Astrocyte of the hippocampus (primary cell): ENCODE results near the gene PINK1.
A peak's percentile ranks its signal among the peaks of the same experiment; 100 is the strongest.

Source experiments
- DNase-seq: peaks from one replicate; pipeline ENCODE4 v3.0.0; 2011; ENCODE audit warnings: low read depth, low spot score

PINK1 gene

GRCh38 chr1:20610970-20611369 is 22.3 kb upstream of the PINK1 start:
- no peak for DNase-seq

GRCh38 chr1:20611652-20612051 is 21.6 kb upstream of the PINK1 start:
- no peak for DNase-seq

GRCh38 chr1:20612221-20612746 is 21.0 kb upstream of the PINK1 start:
- DNase-seq = no peak

- no peak for DNase-seq
Observed at GRCh38 chr1:20614131-20614579, 19.1 kb upstream of the PINK1 start.

GRCh38 chr1:20615946-20616846 is 17.1 kb upstream of the PINK1 start:
- no peak for DNase-seq

GRCh38 chr1:20616847-20617487 is 16.3 kb upstream of the PINK1 start:
- DNase-seq = no peak

- DNase-seq = no peak
Observed at GRCh38 chr1:20618550-20618949, 14.7 kb upstream of the PINK1 start.

- no peak for DNase-seq
Observed at GRCh38 chr1:20619999-20620398, 13.3 kb upstream of the PINK1 start.

- no peak for DNase-seq
Observed at GRCh38 chr1:20621012-20621411, 12.2 kb upstream of the PINK1 start.

- no peak for DNase-seq
Observed at GRCh38 chr1:20624709-20625108, 8.5 kb upstream of the PINK1 start.

- no peak for DNase-seq
Observed at GRCh38 chr1:20625176-20626097, 7.8 kb upstream of the PINK1 start.

- DNase-seq = no peak
Observed at GRCh38 chr1:20626098-20626427, 7.2 kb upstream of the PINK1 start.

- no peak for DNase-seq
Observed at GRCh38 chr1:20626524-20626923, 6.7 kb upstream of the PINK1 start.

GRCh38 chr1:20630729-20631128 is 2.5 kb upstream of the PINK1 start:
- no peak for DNase-seq

- DNase-seq = no peak
Observed at GRCh38 chr1:20632386-20632785, 872 bp upstream of the PINK1 start.

GRCh38 chr1:20634065-20634593 is 871 bp downstream of the PINK1 start:
- peak; percentile 42 for DNase-seq

GRCh38 chr1:20634594-20635084 is 1.4 kb downstream of the PINK1 start:
- DNase-seq = peak; percentile 66

- no peak for DNase-seq
Observed at GRCh38 chr1:20636785-20637347, 3.6 kb downstream of the PINK1 start.

- DNase-seq = peak; percentile 72
Observed at GRCh38 chr1:20640183-20640597, 6.9 kb downstream of the PINK1 start.

- no peak for DNase-seq
Observed at GRCh38 chr1:20641975-20642374, 8.7 kb downstream of the PINK1 start.

GRCh38 chr1:20643080-20643479 is 9.8 kb downstream of the PINK1 start:
- no peak for DNase-seq
